MCF 10A (cell line): Measurements from ENCODE around the gene ACTL8. TPM values are rescaled to one million over a fixed set of nuclear protein-coding genes. Genes with fewer than 3 reads are reported as not detected.

Source experiments
- total RNA-seq: library from RNA; stranded (reverse); gene quantifications from 2 replicates; pipeline ENCODE4 v1.2.3, GENCODE V29; 2022

The ACTL8 gene
- total RNA-seq, 1 experiment from 2014 or later: 0.23 TPM

Other genes starting within 250 kb of the ACTL8 start
- gene ARHGEF10L, start 215.6 kb upstream of the ACTL8 start, total RNA-seq: 5.0 and 12.2 TPM in 2 replicates